ENCODE measurements around the gene C9orf43. TPM values are rescaled to one million over a fixed set of nuclear protein-coding genes. Genes with fewer than 3 reads are reported as not detected.

Gene C9orf43
- polyA plus RNA-seq, 2 of the 4 experiments (the other 2 are of a cell fraction) = 0.50 to 1.0 TPM

GRCh38 chr9:113479174-113479621 is 68.7 kb downstream of the C9orf43 start:
- ATAC-seq (no peak), FAIRE-seq (no peak), DNase-seq (ENCODE audit: low read depth in 1 of 2, low spot score in 1 of 2) (no peak)
- no peak overlapping the region for H3K27ac ChIP-seq
- no peak for TF ChIP-seq HMGXB4 (CRISPR knock-in tag; IDR thresholded peaks at IDR 0.05; ENCODE audit: borderline replicate concordance)
- TF ChIP-seq CBX8 (IDR thresholded peaks at IDR 0.05) = no peak
- no peak for TF ChIP-seq KDM5A (IDR thresholded peaks at IDR 0.05)
- no peak for TF ChIP-seq MAZ (IDR thresholded peaks at IDR 0.05; ENCODE audit: borderline replicate concordance, low read depth, low read length)
- no peak for TF ChIP-seq RCOR1 (IDR thresholded peaks at IDR 0.05; ENCODE audit: low read depth, low read length)
- TF ChIP-seq E2F6 (IDR thresholded peaks at IDR 0.05; ENCODE audit: borderline replicate concordance, low read depth) = no peak
- no peak for TF ChIP-seq EHMT2 (IDR thresholded peaks at IDR 0.05; ENCODE audit: low read depth)
- no peak for TF ChIP-seq NPAS2 (CRISPR knock-in tag; IDR thresholded peaks at IDR 0.05; ENCODE audit: borderline replicate concordance)
- no peak for TF ChIP-seq FOSB (CRISPR knock-in tag; IDR thresholded peaks at IDR 0.05)
- no peak for TF ChIP-seq HOXB5 (CRISPR knock-in tag; IDR thresholded peaks at IDR 0.05)
- TF ChIP-seq FOXS1 (CRISPR knock-in tag; IDR thresholded peaks at IDR 0.05) = no peak
- no peak for TF ChIP-seq FOSL2 (IDR thresholded peaks at IDR 0.05)
- no peak for TF ChIP-seq FOSL2 (CRISPR knock-in tag; IDR thresholded peaks at IDR 0.05)
- no peak for TF ChIP-seq TFCP2L1 (CRISPR knock-in tag; IDR thresholded peaks at IDR 0.05)
- TF ChIP-seq USF2 (IDR thresholded peaks at IDR 0.05) = no peak
- POLR2A ChIA-PET = no interaction called here
- CTCF ChIA-PET = interaction anchor here (0.6 to 2.6 kb wide), 5 partner anchors 10 to 33 kb away, joined by 3 to 13 read pairs (median 3); no protein-coding TSS in a partner anchor
- H3K9me3 ChIP-seq = no peaks in the 10 kb centered on the region
- no peaks in the 10 kb centered on the region for H3K4me1 ChIP-seq
- H3K4me2 ChIP-seq = no peak overlapping the region
- WGBS (ENCODE audit: missing lambda C conversion rate) = 88% methylated on average over 5 of the region's 7 CpGs
- no peak overlapping the region for H3K4me3 ChIP-seq

Other genes starting within 250 kb of the C9orf43 start
- gene FKBP15, start 189.5 kb upstream of the C9orf43 start, polyA plus RNA-seq (2011; rRNA removed) = 26.0 and 26.8 TPM in 2 replicates
- 14.0 to 14.2 TPM (median 14.1 TPM) in 3 replicates for gene FKBP15, start 189.5 kb upstream of the C9orf43 start, polyA plus RNA-seq (2017; fragmentation: RNase III; extraction: RNeasy Plus Mini Kit Qiagen cat#74134 plus additional on column Dnase treatment)
- gene SLC31A1, start 189.2 kb upstream of the C9orf43 start, polyA plus RNA-seq (2011; rRNA removed) = 27.9 and 28.0 TPM in 2 replicates
- 21.6 to 24.2 TPM (median 22.7 TPM) in 3 replicates for gene SLC31A1, start 189.2 kb upstream of the C9orf43 start, polyA plus RNA-seq (2017; fragmentation: RNase III; extraction: RNeasy Plus Mini Kit Qiagen cat#74134 plus additional on column Dnase treatment)
- 60.4 and 80.7 TPM in 2 replicates for gene CDC26, start 135.2 kb upstream of the C9orf43 start, polyA plus RNA-seq (2011; rRNA removed)
- 68.2 to 69.0 TPM (median 68.9 TPM) in 3 replicates for gene CDC26, start 135.2 kb upstream of the C9orf43 start, polyA plus RNA-seq (2017; fragmentation: RNase III; extraction: RNeasy Plus Mini Kit Qiagen cat#74134 plus additional on column Dnase treatment)
- gene PRPF4, start 135.1 kb upstream of the C9orf43 start, polyA plus RNA-seq (2011; rRNA removed) = 61.5 and 62.1 TPM in 2 replicates
- 52.2 to 58.1 TPM (median 53.4 TPM) in 3 replicates for gene PRPF4, start 135.1 kb upstream of the C9orf43 start, polyA plus RNA-seq (2017; fragmentation: RNase III; extraction: RNeasy Plus Mini Kit Qiagen cat#74134 plus additional on column Dnase treatment)
- 0.13 and 0.15 TPM in 2 replicates for gene RNF183, start 107.4 kb upstream of the C9orf43 start, polyA plus RNA-seq (2011; rRNA removed)
- not detected in 3 replicates for gene RNF183, start 107.4 kb upstream of the C9orf43 start, polyA plus RNA-seq (2017; fragmentation: RNase III; extraction: RNeasy Plus Mini Kit Qiagen cat#74134 plus additional on column Dnase treatment)
- gene WDR31, start 70.5 kb upstream of the C9orf43 start, polyA plus RNA-seq (2011; rRNA removed) = 2.9 and 3.7 TPM in 2 replicates
- 1.9 to 2.1 TPM (median 1.9 TPM) in 3 replicates for gene WDR31, start 70.5 kb upstream of the C9orf43 start, polyA plus RNA-seq (2017; fragmentation: RNase III; extraction: RNeasy Plus Mini Kit Qiagen cat#74134 plus additional on column Dnase treatment)
- 0.06 and 0.07 TPM in 2 replicates for gene BSPRY, start 61.2 kb upstream of the C9orf43 start, polyA plus RNA-seq (2011; rRNA removed)
- 0.04 to 0.05 TPM in 2 of 3 replicates, not detected in the other for gene BSPRY, start 61.2 kb upstream of the C9orf43 start, polyA plus RNA-seq (2017; fragmentation: RNase III; extraction: RNeasy Plus Mini Kit Qiagen cat#74134 plus additional on column Dnase treatment)
- 17.5 and 22.2 TPM in 2 replicates for gene HDHD3, start 33.8 kb upstream of the C9orf43 start, polyA plus RNA-seq (2011; rRNA removed)
- 17.0 to 22.6 TPM (median 21.0 TPM) in 3 replicates for gene HDHD3, start 33.8 kb upstream of the C9orf43 start, polyA plus RNA-seq (2017; fragmentation: RNase III; extraction: RNeasy Plus Mini Kit Qiagen cat#74134 plus additional on column Dnase treatment)
- gene ALAD, start 9.5 kb upstream of the C9orf43 start, polyA plus RNA-seq (2011; rRNA removed) = 5.7 and 9.5 TPM in 2 replicates
- gene ALAD, start 9.5 kb upstream of the C9orf43 start, polyA plus RNA-seq (2017; fragmentation: RNase III; extraction: RNeasy Plus Mini Kit Qiagen cat#74134 plus additional on column Dnase treatment) = 15.6 to 19.6 TPM (median 18.5 TPM) in 3 replicates
- 129 and 143 TPM in 2 replicates for gene POLE3, start 72 bp upstream of the C9orf43 start, polyA plus RNA-seq (2011; rRNA removed)
- gene POLE3, start 72 bp upstream of the C9orf43 start, polyA plus RNA-seq (2017; fragmentation: RNase III; extraction: RNeasy Plus Mini Kit Qiagen cat#74134 plus additional on column Dnase treatment) = 92.2 to 99.8 TPM (median 95.9 TPM) in 3 replicates
- 19.6 and 21.5 TPM in 2 replicates for gene RGS3, start 53.0 kb downstream of the C9orf43 start, polyA plus RNA-seq (2011; rRNA removed)
- 17.1 to 22.9 TPM (median 20.8 TPM) in 3 replicates for gene RGS3, start 53.0 kb downstream of the C9orf43 start, polyA plus RNA-seq (2017; fragmentation: RNase III; extraction: RNeasy Plus Mini Kit Qiagen cat#74134 plus additional on column Dnase treatment)

Data from A549 (cell line).